HG03520 (cell line): ENCODE data around the gene PI16.

Source experiments
- ATAC-seq: cut with Tn5 transposase; IDR thresholded peaks from one replicate; pipeline ENCODE4 v1.9.1; 2021; ENCODE audit warnings: mild to moderate bottlenecking, moderate library complexity; ENCODE audit not compliant: unreplicated experiment

Gene PI16

DNA sequence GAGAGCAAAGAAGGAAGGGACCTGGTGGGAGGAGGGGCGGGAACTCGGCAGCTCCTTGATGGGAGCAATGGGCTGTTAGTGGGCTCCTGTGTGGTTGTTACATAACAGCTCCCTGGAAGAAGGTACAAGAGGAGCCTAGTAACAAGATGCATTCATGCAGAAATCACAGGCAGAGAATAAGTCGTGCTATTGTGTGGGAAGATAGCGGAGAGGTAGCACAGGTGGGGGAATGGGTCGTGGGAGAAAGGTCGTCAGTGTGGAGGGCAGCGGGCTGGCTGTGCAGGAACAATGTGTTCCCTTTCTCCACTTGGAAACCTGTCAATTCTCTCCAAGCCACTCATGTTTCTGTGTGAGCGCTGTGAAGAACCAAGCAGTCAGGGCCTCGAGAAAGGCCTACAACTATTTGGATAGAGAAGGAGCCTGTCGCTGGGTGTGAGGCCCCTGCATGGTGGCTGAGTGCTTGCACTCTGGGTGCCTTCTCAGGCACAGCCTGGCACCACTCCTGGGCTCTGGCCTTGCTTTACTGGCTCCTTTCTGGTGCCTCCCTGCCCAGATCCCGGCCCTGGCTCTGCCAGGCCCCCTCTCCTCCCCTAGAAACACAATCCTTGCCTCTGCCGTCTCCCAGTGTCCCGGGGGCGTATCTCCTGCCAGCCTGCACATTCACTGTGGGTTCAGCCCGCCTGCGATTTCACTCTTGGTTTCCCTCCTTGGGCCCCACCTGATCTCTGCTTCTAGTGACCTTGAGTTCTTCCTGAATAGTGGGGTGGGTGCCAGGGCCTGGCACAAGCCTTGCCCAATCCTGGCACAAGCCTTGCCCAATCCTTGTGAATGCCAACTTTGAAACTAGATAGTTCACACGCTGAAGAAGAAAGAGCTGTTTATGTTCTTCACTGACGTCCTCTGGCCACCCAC lies 43.5 kb downstream of the PI16 start:
- ATAC-seq = no peak

DNA sequence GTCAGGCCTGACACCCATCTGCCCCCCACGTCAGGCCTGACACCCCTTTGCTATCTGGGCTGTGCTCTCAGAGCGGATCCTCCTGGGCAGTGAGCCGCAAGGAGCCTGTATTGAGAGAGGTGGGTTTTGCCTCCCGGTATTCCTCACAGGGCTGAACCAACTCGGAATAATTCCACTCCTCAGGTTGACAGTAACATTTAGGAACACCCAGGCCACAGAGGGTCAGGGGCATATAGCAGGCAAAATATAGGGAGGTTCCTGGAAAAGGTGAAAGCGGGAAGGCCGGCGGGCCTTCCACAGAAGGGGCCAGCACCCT lies 44.1 kb downstream of the PI16 start:
- no peak for ATAC-seq

DNA sequence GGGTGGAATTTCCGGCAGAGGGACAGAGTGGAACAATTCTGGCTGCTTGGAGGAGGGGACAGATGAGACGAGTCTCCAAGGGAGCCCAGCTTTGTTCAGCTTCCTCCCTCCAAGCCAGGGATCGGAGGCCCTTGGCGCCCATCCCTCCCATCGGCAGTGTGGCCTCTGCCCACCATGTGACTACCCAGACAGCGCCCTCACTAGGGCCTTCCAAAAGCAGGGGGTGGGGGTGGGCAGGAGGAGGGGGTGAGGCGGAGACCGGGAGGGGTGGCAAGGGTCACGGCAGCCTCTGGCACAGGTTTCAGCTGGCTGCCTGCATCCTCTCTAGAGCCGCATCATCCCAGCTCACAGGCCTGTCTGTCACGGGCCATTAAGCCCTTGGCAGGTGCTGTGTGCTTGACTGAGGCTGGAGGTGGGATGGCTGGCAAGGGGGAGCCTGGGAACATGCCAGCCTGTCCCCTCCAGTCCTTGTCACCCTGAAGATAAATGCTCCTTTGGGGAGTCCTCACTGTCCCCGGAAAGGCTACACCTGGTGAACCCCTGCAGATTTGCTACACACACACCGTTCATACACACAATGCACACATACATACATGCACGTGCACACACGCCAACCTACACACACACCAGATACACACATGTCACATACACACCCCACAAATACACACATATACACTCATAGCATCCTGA lies 44.7 kb downstream of the PI16 start:
- no peak for ATAC-seq

DNA sequence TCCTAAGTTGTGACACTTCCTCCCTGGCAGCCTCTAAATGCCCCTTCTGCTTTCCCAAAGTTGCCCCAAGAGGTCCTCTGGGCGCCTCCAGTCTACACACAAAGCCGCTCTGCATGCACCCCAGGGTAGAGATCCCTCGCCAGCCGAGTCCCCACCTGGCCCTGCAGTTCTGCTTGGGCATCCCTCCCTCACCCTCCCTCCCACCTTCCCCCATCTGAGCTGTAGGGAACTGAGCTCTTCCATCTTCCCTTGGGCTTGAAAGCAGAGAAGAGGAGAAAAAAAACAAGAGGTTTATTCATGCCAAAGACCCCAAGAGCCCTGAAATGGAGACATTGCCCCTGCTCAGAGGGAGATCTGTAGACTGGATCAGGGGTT lies 45.2 kb downstream of the PI16 start:
- no peak for ATAC-seq

DNA sequence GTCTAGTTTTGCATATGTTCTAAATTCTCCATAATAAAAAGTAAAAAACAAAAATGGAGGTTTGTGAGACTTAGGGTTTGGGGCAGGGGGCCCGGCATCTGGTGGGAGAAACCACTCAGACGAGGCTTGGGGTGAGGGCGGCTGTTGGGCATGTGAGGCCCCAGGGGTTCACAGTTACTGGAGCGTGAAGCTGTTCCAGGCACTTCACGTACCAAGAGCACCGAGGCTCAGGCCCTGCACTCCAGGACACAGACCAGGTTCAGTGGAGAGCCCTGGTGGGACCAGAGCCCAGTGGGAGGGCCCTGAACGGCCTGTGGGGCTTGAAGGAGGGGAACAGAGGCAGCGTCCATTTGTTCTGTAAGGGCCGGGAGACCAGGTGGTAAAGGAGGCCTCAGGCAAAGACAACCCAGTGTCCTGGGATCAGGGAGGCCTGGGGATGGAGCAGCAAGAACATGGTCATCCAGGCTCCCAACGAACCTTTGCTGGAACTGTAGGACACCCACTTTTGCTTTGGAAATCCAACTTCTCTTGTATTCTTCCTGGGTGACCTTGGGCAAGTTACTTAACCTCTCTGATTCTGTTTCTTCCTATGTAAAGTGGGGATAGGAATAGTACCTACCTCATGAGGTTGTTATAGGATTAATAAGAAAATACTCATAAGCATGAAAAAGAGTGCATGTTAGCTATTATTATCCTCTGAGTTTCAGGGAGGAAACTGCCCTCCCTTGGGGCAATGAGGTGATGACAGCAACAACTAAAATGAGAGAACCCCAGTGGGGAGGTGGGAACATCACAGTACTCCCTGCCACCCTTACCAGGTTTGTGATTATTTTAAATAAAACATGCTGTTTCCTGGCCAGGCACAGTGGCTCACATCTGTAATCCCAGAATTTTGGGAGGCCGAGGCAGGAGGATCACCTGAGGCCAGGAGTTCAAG lies 49.8 kb downstream of the PI16 start:
- no peak for ATAC-seq

DNA sequence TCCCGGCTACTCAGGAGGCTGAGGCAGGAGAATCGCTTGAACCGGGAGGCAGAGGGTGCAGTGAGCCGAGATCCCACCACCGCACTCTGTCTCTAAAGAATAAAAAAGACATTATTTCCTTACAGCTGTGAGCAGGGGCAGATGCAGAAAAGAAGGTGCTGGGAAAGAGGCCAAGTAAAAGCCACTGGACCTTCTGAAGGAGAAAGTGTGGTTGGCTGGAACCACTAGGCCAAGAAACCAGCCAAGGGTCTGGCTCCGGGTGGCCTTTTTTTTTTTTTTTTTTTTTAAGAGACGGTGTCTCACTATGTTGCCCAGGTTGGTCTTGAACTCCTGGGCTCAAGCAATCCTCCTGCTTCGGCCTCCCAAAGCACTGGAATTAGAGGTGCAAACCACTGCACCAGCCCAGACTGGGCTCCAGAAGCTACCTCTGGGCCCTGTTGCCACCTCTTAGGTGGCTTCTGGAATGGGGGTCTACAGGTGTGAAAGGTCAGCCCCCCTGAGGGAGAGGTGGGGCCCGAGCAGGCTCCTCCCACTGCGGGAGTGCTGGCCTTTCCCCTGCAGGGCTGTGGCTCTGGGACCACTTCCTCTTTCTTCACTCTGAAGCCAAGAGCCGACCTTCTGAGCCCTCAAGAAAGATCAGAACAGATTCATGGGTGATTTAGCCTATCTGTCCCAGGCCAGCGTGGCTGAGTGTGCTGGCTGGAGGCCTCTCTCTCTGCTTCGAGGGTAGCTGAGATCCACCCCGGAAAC lies 50.7 kb downstream of the PI16 start, which contains the start of gene FGD2:
TSS of gene FGD2 (plus strand) at position 595 of the 750 bp plus-strand sequence. CDS start 163 bp downstream, outside the sequence.
- peak; percentile 65 for ATAC-seq

DNA sequence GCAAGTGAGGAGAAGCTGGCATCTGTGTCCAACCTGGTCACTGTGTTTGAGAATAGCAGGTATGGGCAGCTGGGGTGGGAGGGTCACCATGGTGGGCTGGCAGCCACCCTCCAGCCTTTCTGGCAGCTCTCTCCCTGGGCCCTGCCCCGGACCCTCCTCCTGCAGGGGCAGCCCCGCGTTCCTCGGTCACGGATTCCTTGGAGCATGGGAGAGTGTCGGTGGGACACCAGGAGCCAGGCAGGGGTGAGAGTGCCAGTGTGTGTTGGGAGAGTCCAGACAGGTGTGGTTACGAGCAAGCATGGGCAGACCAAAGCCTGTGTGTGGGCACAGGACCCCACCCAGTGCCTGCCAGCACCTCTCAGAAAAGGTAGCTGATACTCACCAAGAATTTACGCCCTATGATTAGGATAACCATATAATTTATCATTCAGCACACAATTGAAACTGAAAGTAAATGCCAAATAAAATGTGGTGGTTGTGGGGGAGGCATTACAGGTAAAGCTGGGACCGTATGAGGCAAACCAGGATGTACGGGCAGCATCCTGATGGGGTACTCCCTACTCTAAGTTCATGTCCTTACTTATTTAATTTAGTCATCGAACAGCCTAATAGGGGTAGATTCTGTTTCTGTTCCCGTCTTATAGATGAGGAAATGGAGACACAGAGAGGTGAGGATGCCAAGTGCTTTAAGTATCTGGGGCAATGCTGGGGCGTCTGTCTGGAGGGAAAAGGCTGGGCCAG lies 51.5 kb downstream of the PI16 start:
- ATAC-seq = no peak

DNA sequence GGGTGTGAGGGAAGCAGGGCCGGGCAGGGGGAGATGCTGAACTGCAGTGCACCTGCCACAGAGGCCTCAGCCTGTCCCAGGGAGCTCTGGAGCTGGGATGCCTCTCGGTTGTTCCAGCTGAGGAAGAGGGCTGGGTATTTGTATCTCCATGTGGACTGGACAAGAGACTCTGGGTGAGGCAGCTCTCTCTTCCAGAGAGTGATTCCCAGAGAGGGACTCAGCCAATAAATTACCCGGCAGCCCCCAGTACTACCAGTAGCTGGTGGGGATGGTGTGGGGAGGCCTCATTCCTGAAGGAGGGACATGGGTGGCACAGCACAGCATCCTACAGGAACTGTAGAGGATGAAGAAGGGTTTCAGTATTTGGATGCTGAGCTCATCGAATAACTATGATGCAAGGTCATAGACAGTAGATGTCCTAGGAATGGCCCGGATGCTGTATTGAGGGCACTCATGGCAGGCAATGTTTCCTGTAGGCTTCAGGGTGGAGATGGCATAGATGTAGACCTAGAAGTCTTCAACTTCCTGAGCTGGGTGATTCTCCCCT lies 52.3 kb downstream of the PI16 start:
- no peak for ATAC-seq

DNA sequence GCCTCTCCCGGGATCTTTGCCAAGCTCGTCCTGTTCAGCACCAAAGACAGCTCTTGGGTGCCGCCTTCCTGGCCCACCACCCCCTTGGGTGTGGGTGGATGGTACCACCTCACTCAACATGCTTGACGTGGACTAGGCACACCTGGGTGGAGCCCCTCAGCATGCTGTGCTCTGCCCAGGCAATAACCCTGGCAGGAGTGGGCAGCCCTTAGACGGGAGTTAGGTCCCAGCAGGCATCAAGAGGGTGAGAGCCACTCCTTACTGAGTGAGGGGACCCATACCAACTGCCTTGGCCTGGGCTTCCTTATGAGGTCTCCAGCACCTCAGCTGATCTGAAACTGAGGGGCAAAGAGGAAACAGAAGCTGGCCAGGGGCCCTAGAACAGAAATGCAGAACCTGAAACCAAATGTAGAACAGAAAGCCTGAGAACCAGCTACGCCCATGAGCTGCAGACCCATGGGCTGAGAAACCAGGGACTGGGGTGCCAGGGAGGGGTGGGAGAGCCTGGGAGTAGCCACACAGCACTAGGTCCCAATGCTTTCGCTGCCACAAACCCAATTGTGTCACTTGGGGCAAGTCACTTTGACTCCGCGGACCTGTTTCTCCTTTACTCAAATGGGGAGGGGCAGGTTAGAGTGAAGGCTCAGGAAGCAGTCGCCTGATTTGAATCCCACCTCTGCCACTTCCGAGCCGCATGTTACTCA lies 53.0 kb downstream of the PI16 start:
- no peak for ATAC-seq

DNA sequence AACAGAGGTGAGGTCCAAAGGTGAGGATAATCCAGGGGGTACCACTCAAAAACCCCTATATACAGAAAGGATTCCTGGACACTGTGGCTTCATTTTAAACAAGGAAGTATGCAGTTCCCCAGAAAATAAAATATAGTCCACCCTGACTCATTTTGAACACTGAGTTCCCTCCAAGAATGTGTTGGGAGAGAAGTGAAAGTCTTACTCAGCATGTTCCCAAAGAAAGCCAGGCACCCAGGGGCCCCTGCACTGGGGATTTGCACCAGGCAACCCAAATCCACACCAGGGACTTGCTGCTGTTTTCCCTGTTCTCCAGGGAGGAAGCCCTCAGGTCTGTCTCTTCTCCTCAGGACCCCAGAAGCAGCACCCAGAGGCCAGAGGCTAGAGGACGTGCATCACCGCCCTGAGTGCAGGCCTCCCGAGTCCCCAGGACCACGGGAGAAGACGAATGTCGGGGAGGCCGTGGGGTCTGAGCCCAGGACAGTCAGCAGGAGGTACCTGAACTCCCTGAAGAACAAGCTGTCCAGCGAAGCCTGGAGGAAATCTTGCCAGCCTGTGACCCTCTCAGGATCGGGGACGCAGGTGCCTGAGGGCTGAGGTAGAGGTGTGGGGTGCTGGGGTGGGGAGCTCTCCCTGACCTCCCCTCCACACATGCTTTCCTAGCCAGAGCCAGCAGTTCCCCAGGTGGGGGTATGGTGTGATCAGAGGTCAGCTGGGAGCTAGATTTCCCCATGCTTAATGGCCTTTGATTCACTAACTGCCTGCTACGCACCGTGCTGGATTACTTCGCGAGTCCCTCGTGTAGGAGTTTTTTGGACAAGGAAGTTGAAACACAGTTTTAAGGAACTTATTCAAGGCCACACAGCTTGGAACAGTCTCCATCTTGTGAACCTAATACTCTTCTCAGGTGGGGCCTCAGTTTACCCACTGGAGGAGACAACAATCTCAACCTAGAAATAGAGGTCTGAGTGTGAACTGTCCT lies 54.2 kb downstream of the PI16 start:
- ATAC-seq = no peak

DNA sequence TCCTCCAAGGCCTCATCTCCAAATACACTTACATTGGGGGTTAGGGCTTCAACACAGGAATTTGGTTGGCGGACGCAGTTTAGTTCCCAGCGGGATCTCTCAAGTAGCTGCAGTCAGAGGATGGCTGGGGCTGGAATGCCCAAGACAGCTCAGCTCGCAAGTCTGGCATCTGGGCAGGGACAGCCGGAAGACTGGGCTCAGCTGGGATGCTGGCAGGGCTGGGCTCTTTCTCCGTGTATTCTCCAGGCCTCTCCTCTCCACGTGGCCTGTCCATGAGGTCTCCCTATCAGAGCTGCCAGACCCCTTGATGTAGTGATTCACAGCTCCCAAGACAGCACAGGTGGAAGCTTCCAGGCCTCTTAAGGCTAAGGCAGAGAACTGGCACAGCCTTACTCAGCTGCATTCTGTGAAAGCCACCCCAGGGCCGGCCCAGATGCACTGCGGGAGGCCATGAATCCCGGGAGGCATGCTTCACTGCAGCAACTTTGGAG lies 55.9 kb downstream of the PI16 start:
- no peak for ATAC-seq

DNA sequence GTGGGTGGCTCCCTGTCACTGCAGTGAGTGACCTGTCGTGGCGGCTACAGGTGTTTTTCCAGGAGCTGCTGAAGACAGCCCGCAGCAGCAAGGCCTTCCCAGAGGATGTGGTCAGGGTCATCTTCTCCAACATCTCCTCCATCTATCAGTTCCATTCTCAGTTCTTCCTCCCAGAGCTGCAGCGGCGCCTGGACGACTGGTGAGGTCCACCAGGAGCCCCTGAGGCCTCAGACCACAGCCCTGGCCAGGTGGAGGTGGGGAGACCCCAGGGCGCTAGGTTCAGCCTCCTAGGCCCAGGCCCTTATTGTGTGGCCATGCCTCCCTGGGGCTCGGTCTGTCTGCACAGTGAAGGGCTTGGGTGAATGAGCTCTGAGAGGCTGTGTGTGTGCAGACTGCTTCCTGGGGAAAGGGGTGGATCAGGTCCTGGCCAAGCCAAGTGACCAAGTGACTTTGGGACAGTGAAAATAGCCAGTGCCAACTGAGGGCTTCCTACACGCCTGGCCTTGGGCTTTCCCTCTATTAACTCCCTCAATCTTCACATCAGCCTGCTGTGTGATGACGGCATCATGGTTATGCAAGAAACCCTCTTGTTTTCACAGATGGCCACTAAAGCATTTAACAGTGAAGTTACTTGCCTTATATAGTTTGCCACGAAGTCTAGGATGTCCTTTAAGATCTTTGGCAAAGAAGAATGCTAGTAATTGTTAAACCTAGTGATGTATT lies 57.3 kb downstream of the PI16 start:
- no peak for ATAC-seq

DNA sequence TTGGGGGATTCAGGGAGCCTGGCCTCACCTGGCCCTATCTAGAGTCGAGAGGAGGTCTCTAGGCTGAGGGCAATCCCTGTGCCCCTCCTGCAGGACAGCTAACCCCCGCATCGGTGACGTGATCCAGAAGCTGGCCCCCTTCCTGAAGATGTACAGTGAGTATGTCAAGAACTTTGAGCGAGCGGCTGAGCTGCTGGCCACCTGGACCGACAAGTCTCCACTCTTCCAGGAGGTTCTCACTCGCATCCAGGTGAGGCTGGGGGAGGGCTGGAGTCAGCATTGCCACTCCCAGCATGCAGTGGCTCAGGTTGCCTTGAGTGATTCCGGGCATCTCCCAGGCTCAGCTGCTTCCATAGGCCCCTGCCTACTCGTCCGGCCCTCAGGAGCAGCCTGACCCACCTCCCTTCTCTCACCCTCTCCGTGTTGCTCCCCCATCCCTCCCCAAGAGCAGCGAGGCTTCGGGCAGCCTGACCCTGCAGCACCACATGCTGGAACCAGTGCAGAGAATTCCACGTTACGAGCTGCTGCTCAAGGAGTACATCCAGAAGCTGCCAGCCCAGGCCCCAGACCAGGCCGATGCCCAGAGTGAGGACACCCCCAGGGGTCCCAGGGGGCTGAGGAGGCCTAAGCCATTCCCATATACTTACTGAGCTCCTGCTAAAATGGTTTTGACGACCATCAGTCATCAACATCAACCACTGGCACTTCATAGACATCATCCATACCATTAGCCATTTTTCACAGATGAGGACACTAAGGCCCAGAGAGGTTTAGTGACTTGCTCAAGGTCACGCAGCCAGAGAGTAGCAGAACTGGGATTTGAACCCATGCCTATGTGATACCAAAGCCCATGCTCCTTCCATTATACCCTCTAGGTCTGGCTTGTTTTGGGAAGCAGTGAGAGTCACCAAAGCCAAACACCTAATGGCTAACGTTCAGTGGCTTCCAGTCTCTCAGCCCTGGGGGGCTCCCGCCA lies 59.3 kb downstream of the PI16 start:
- no peak for ATAC-seq
